A673 (cell line): ENCODE data around the gene SKI.

Experiments
- CTCF ChIP-seq: fragments of 300-800, 200-600 bp; sonication (generic); conservative IDR thresholded peaks from 2 replicates; pipeline ENCODE4 v1.5.1; 2017; ENCODE audit warnings: low read depth, mild to moderate bottlenecking, antibody characterized with exemption, low read length, moderate library complexity, mixed read lengths
- EZH2 ChIP-seq: fragments of 200-600 bp; sonication (generic); IDR thresholded peaks from 2 replicates; pipeline ENCODE4 v1.6.1; 2017; ENCODE audit warnings: borderline replicate concordance, low read depth, mild to moderate bottlenecking, mixed read lengths, antibody characterized with exemption, low read length; ENCODE audit not compliant: poor library complexity, severe bottlenecking

- TF ChIP-seq CTCF (no peak), EZH2 (no peak)
Measured at GRCh38 chr1:2203671-2204414, 24.3 kb upstream of the SKI start.
